Activated T-helper 1 cell treated with anti-CD3 and anti-CD28 coated beads, Interleukin-12 subunit alpha, Interleukin-12 subunit beta, Interleukin-2, Interleukin-4 antibody, amounts not matched to agents 30 ng/mL and 10 ng/mL and 1 ng/mL, durations not matched to agents 14 hours and 24 hours and 36 hours (primary cell): ENCODE measurements around the gene OTUD7B. TPM values are rescaled to one million over a fixed set of nuclear protein-coding genes. Genes with fewer than 3 reads are reported as not detected.

Experiments used
- DNase-seq: peaks from one replicate; pipeline ENCODE4 v3.0.0; 2021; ENCODE audit warnings: low spot score
- H3K27ac Mint-ChIP-seq: one replicate; pipeline ENCODE4 v1.8.0; 2021; ENCODE audit warnings: mild to moderate bottlenecking, mixed read lengths
- H3K27me3 Mint-ChIP-seq: one replicate; pipeline ENCODE4 v1.8.0; 2022; ENCODE audit warnings: mild to moderate bottlenecking, moderate library complexity, mixed read lengths; ENCODE audit not compliant: insufficient read depth
- H3K36me3 Mint-ChIP-seq: one replicate; pipeline ENCODE4 v1.8.0; 2021; ENCODE audit warnings: low read depth, mixed read lengths
- H3K4me1 Mint-ChIP-seq: one replicate; pipeline ENCODE4 v1.8.0; 2021; ENCODE audit warnings: low read depth, mixed read lengths
- H3K4me3 Mint-ChIP-seq: one replicate; pipeline ENCODE4 v1.8.0; 2021; ENCODE audit warnings: mild to moderate bottlenecking, moderate library complexity, mixed read lengths
- H3K9me3 Mint-ChIP-seq: one replicate; pipeline ENCODE4 v1.8.0; 2021; ENCODE audit warnings: mixed read lengths
- intact Hi-C: fragments of 100-400 bp; cut with micrococcal nuclease; formaldehyde crosslinking; loops from one replicate; pipeline ENCODE4 v1.15.1; 2024
- total RNA-seq: library from RNA; stranded (reverse); gene quantifications from 2 replicates; pipeline ENCODE4 v1.2.3, GENCODE V29; 2022

OTUD7B gene
- total RNA-seq, 1 donor from 2014 or later: 41.8 TPM

GRCh38 chr1:149997585-149998262 lies 12.8 kb downstream of the OTUD7B start:
- Mint-ChIP-seq H3K9me3 (no peaks in the 10 kb centered on the region), H3K4me3 (peak overlapping the region; percentile 6), H3K27me3 (peaks cover 2% of the 10 kb centered on the region), H3K36me3 (peaks cover 39% of the 10 kb centered on the region), H3K27ac (peak overlapping the region; percentile 65), H3K4me1 (peaks cover 52% of the 10 kb centered on the region)
- intact Hi-C loops: loop anchor here (2.0 to 5.0 kb wide), 2 partner anchors 59 to 70 kb away; partner anchors contain the start of gene VPS45
- DNase-seq: no peak

GRCh38 chr1:149995927-149996326 lies 14.6 kb downstream of the OTUD7B start:
- H3K27ac Mint-ChIP-seq: peak overlapping the region; percentile 96
- peak overlapping the region; percentile 76 for H3K4me3 Mint-ChIP-seq
- H3K4me1 Mint-ChIP-seq: peaks cover 47% of the 10 kb centered on the region
- intact Hi-C loops: loop anchor here (1.0 to 5.0 kb wide), 5 partner anchors 11 to 71 kb away; partner anchors contain the start of genes SF3B4 and VPS45
- H3K36me3 Mint-ChIP-seq: peaks cover 25% of the 10 kb centered on the region
- DNase-seq: no peak
- no peaks in the 10 kb centered on the region for H3K9me3 Mint-ChIP-seq
- H3K27me3 Mint-ChIP-seq: no peaks in the 10 kb centered on the region

- Mint-ChIP-seq H3K36me3 (peaks cover 16% of the 10 kb centered on the region), H3K9me3 (no peaks in the 10 kb centered on the region), H3K27ac (no peak overlapping the region), H3K4me3 (no peak overlapping the region), H3K4me1 (peaks cover 42% of the 10 kb centered on the region), H3K27me3 (no peaks in the 10 kb centered on the region)
- intact Hi-C loops: no loop called here
- no peak for DNase-seq
Observed at GRCh38 chr1:149993764-149994163, 16.8 kb downstream of the OTUD7B start.

DNA sequence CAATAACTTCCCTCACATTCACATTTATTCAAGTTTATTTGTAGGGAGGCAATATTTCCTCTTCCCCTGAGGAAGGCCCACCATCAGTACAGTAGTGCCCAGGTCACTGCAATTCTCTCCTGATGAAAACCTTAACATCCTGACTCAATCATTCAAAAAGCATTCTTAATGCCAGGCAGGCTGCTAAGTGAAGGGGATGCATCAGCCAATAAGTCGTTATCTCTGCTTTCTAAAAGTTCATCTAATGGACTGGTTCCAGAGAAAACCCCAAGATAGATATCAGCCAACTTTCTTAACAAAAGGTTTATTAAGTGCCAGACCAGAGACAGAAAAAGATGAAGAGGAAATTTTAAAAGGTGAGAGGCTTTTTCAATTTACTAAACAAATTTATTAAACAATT lies 17.3 kb downstream of the OTUD7B start:
- no peak overlapping the region for H3K4me3 Mint-ChIP-seq
- DNase-seq: no peak
- H3K27me3 Mint-ChIP-seq: no peaks in the 10 kb centered on the region
- H3K27ac Mint-ChIP-seq: no peak overlapping the region
- H3K9me3 Mint-ChIP-seq: no peaks in the 10 kb centered on the region
- H3K4me1 Mint-ChIP-seq: peaks cover 37% of the 10 kb centered on the region
- H3K36me3 Mint-ChIP-seq: peaks cover 18% of the 10 kb centered on the region
- intact Hi-C loops: no loop called here

- no peaks in the 10 kb centered on the region for H3K27me3 Mint-ChIP-seq
Observed at GRCh38 chr1:149987297-149987595, 23.3 kb downstream of the OTUD7B start.

DNA sequence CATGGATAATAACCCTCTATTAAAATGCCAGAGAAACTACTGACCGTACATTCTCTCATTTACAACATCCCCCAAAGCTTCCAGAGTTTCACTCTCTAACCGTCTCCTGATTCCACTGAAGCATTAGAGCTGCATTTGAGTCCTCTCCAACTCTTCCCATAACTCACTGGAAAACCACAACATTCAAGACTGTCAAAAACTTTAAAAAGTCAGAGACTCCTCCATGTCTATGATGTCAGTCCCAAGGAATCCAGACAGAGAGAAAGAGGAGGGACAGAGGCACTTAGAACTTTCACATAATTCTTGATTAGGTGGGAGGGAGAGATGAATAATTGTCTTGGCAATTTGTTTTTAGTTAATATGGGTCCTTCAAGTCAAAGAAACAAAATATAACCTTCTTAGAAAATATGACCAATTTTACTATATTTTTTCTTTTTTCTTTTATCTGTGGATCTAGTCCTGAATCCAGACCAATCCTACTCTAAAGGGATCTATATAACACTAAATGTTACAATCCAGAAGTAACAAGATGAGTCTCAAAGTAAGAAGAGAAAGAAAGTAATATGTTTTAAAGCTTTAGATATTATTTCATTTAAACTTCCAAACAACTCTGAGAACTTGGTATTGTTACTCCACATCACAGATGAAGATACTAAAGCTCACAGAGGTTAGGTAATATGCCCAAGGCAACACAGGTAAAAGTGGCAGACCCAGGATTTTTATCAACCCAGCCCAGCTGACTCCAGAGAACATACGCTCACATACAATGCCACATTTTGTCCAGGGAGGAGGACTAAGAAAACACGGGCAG lies 23.8 kb downstream of the OTUD7B start:
- Mint-ChIP-seq H3K36me3 (peaks cover 13% of the 10 kb centered on the region), H3K4me1 (peaks cover 4% of the 10 kb centered on the region), H3K4me3 (no peak overlapping the region), H3K27me3 (no peaks in the 10 kb centered on the region), H3K9me3 (no peaks in the 10 kb centered on the region), H3K27ac (no peak overlapping the region)
- intact Hi-C loops: no loop called here
- DNase-seq: no peak

More at GRCh38 chr1:149987297-149987595, 23.3 kb downstream of the OTUD7B start:
- no peaks in the 10 kb centered on the region for H3K9me3 Mint-ChIP-seq
- H3K4me3 Mint-ChIP-seq: no peak overlapping the region
- intact Hi-C loops: no loop called here
- DNase-seq: no peak
- peaks cover 13% of the 10 kb centered on the region for H3K36me3 Mint-ChIP-seq
- H3K27ac Mint-ChIP-seq: no peak overlapping the region
- peaks cover 6% of the 10 kb centered on the region for H3K4me1 Mint-ChIP-seq

DNA sequence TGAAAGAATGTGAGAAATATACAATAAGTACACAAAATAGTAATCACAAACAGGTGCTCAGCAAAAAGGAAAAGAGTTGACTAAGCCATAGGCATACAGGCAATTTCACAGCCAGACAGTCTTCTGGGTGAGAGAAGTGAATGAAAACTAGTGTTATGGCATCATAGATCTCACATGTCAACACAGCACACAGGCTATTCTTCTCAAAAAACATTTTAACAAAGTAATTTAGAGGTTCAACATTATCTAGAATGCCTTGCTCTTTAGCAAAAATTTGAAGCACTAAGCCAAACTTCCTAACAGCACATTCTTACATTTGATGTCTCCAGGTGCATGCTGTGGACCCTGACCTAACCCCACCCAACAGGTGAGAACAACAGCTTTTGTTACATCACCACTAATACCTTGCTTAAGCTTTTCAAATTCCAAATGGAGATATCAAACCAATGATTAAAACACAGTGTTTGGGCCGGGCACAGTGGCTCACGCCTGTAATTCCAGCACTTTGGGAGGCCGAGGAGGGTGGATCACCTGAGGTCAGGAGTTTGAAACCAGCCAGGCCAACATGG lies 30.5 kb downstream of the OTUD7B start:
- no peak for DNase-seq
- Mint-ChIP-seq H3K27ac (no peak overlapping the region), H3K36me3 (peaks cover 24% of the 10 kb centered on the region), H3K27me3 (no peaks in the 10 kb centered on the region), H3K9me3 (no peaks in the 10 kb centered on the region), H3K4me1 (peaks cover 40% of the 10 kb centered on the region), H3K4me3 (no peak overlapping the region)
- intact Hi-C loops: no loop called here

DNA sequence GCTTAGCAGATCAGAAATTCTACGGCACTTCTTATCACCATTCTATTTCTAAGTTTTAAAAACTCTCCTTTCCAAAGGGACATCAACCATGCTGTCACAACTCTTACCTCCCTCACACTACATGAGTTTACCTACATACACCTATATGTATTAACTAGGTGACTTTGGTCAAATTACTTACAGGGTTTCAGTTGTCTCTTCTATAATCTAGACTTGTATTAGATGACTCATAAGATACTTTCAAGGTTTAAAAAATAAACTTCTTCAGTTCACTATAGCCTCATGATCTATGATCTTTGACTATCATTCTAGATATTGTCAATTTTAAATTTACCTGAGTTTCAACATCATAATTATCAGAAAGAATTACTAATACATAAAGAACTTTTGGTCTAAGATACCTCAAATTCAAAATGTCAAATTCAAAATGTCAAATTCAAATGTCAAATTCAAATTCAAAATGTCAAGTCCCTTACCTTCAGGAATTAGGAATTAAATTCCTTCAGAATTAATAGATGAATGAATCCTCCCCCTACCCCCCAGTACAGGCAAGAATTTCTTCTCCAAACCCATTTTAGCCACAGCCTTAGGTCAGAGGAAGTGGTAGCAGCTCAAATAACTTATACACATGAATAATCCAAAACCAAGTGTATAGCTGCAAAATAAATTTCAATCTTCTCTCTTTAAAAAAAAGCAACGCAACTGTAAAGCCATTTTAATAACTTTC lies 31.1 kb downstream of the OTUD7B start:
- Mint-ChIP-seq H3K27ac (no peak overlapping the region), H3K4me1 (peaks cover 40% of the 10 kb centered on the region), H3K36me3 (peaks cover 26% of the 10 kb centered on the region), H3K9me3 (no peaks in the 10 kb centered on the region), H3K4me3 (no peak overlapping the region), H3K27me3 (no peaks in the 10 kb centered on the region)
- intact Hi-C loops: no loop called here
- DNase-seq: no peak

DNA sequence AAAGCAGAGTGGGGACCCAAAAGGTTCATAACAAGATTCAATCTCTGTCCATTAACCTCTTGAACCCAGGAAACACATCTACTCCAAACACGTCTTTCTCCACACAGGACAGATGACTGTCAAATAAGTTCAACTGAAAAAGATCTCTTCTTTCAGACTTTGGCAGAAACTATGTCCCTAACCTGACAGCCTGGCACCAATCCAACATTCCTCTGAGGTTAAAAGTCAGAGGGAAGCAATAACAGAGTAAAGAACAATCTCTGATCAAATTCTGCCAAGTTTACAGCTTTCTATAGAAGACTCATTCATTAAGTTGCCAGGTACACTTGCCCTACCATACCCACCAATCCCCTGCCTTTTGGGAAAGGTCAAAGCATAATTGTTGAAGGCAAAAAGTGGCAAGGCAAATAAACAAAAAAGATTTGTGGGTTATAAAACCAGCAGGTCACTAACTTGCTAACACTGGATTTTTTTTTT lies 31.9 kb downstream of the OTUD7B start:
- Mint-ChIP-seq H3K27ac (no peak overlapping the region), H3K4me3 (no peak overlapping the region), H3K9me3 (no peaks in the 10 kb centered on the region), H3K36me3 (peaks cover 23% of the 10 kb centered on the region), H3K4me1 (peaks cover 40% of the 10 kb centered on the region), H3K27me3 (no peaks in the 10 kb centered on the region)
- no peak for DNase-seq
- intact Hi-C loops: no loop called here

GRCh38 chr1:149977345-149977744 lies 33.2 kb downstream of the OTUD7B start:
- Mint-ChIP-seq H3K27ac (no peak overlapping the region), H3K9me3 (no peaks in the 10 kb centered on the region), H3K36me3 (peaks cover 30% of the 10 kb centered on the region), H3K27me3 (no peaks in the 10 kb centered on the region), H3K4me3 (no peak overlapping the region), H3K4me1 (peaks cover 42% of the 10 kb centered on the region)
- intact Hi-C loops: no loop called here
- no peak for DNase-seq

DNA sequence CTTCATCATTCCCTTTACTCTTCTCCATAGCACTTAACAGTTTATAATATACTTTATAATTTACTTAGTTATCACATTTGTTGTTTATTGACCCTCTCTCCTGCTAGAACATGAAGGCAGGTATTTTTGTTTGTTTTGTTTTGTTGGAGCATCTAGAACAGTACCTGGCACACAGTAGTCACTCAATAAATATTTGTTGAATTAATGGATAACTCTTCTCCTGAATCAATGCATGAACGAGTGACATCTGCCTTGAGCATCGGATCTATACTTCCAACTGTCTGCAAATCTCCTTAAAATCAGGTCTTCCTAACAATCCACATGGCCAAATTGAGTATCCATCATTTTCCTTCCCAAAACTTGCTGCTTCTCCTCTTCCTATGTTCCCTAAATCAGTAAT lies 38.0 kb downstream of the OTUD7B start:
- no peak for DNase-seq
- Mint-ChIP-seq H3K27me3 (no peaks in the 10 kb centered on the region), H3K27ac (no peak overlapping the region), H3K4me3 (no peak overlapping the region), H3K9me3 (no peaks in the 10 kb centered on the region), H3K36me3 (peaks cover 37% of the 10 kb centered on the region), H3K4me1 (peaks cover 17% of the 10 kb centered on the region)
- intact Hi-C loops: no loop called here

DNA sequence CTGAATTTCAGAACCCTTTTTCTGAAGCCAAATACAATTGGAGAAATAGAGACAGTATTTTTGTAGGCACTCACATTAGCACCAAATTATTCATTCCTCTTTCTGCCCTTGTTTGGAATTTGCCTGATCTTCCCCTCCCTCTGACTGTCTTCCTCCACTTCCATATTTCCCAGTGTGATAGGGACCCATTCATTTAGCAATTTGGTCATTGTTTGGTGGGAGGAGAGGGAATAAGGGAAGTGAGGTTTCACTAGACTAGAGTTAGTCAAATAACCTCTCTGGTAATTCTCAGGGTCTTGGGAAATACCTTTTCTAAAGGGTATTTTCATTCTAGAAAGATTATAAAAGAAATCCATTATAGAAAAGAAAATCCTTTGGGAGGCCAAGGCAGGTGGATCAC lies 42.9 kb downstream of the OTUD7B start:
- H3K4me3 Mint-ChIP-seq: no peak overlapping the region
- no peak overlapping the region for H3K27ac Mint-ChIP-seq
- intact Hi-C loops: loop anchor here (10.0 kb wide), 1 partner anchor 73 kb away; the partner anchor contains the start of gene BOLA1
- no peaks in the 10 kb centered on the region for H3K9me3 Mint-ChIP-seq
- H3K4me1 Mint-ChIP-seq: peaks cover 14% of the 10 kb centered on the region
- no peaks in the 10 kb centered on the region for H3K27me3 Mint-ChIP-seq
- no peak for DNase-seq
- peaks cover 43% of the 10 kb centered on the region for H3K36me3 Mint-ChIP-seq
